Measurements from ENCODE around the gene GTF3C5.
"Not testable (repeated sequence)": the region's sequence is repeated elsewhere in the genome, so short reads cannot be mapped to it uniquely, and the experiment has no call there.

GTF3C5 gene, protein sequence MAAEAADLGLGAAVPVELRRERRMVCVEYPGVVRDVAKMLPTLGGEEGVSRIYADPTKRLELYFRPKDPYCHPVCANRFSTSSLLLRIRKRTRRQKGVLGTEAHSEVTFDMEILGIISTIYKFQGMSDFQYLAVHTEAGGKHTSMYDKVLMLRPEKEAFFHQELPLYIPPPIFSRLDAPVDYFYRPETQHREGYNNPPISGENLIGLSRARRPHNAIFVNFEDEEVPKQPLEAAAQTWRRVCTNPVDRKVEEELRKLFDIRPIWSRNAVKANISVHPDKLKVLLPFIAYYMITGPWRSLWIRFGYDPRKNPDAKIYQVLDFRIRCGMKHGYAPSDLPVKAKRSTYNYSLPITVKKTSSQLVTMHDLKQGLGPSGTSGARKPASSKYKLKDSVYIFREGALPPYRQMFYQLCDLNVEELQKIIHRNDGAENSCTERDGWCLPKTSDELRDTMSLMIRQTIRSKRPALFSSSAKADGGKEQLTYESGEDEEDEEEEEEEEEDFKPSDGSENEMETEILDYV

DNA sequence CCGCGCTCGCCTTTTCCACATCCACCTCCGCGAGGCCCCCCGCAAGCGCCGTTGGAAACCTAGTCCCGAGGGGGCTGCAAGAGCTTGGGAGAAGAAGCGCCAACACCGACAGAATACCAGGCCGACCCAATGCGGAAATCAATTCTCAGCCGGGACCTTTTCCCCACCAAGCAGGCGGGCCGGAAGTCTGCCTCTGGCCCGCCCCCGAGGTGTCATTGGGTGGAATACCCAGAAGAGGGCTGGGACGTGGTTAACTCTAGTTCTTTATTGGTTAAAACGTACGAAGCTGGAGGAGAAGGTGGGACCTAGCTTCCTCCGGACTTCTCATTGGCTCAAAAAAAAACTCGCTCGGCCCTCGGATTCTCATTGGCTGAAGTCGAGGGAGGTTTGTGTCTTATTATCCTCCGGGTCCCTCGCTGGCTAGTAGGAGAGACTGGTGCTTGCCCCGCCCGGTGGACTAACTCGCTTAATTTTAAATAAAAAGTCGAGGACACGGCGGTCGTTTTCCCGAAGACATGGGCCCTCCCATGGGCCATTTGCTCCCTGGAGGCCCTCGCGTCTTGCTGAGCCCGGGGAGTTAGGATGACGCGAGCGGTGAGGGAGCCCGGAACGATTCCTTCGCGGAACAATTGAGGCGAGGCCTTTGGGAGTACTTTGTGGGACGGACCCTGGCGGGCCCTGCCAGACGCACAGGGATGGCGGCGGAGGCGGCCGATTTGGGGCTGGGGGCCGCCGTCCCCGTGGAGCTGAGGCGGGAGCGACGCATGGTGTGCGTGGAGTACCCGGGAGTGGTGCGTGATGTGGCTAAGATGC, at the start of gene GTF3C5:
Gene GTF3C5 (plus strand): TSS at position 681 of the 813 bp plus-strand sequence. CDS start 15 bp downstream, at position 696.
- TF ChIP-seq ZNF274 (IDR thresholded peaks at IDR 0.05; ENCODE audit: low read depth, low read length) = no peak
- peak within 1 kb of the TSS; percentile 89 for H3K4me3 ChIP-seq (ENCODE audit: low read length)

DNA sequence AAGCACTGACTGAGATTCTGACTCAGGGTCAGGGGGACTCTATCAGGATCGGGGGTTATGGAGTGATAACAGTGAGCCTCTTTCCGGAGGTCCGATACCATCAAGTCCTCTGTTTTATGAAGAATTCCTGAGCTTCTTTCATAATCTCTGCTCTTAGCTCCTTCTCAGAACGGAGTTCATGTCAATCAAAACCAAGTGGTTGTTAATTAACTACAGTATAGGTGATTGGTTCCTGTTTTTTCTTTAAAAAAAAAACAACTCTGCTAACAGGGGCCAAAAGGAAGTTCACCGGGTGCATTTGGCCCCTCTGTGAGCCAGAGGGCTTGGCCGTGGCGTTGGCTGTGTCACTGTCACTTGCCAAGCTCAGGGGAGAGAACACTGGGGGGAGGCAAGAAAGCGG, 48.3 kb upstream of the GTF3C5 start:
- TF ChIP-seq ZNF274 (IDR thresholded peaks at IDR 0.05; ENCODE audit: low read depth, low read length) = no peak
- no peak overlapping the region; the same call in 1 of the 2 replicates for H3K4me3 ChIP-seq (ENCODE audit: low read length)

DNA sequence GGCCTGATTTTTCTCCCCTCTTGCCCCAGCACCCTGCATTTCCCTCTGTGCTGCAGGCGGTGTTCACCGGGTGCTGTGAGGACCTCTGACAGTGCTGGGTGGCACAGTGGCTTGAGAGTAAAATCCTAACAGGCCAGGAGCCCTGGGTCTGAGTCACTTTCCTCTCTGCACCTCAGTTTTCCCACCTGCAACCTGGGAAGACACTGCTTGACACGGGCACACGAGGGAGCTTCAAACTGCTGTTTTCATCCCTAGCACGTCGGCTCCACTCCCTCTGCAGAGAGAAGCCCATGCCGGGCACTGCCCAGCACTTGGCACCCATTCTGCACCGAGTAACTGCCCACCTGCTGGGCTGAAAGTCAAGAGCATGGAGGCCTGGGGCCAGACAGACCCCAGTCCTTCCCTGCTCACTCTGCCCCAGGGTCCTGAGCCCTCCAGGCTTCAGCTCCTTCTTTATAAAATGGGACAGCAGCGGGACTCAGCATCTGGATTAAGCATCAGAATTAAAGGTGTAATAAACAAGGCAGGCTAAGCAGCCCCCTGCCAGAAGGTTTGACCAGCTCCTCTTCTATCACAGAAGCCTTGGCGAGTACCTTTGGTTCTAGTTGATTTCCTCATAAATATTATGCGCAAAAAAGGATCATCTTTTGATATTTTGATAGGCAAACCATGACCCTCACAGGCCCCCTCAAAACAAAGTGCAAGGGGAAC, 47.2 kb upstream of the GTF3C5 start:
- H3K4me3 ChIP-seq (ENCODE audit: low read length) = no peak overlapping the region
- no peak for TF ChIP-seq ZNF274 (IDR thresholded peaks at IDR 0.05; ENCODE audit: low read depth, low read length)

DNA sequence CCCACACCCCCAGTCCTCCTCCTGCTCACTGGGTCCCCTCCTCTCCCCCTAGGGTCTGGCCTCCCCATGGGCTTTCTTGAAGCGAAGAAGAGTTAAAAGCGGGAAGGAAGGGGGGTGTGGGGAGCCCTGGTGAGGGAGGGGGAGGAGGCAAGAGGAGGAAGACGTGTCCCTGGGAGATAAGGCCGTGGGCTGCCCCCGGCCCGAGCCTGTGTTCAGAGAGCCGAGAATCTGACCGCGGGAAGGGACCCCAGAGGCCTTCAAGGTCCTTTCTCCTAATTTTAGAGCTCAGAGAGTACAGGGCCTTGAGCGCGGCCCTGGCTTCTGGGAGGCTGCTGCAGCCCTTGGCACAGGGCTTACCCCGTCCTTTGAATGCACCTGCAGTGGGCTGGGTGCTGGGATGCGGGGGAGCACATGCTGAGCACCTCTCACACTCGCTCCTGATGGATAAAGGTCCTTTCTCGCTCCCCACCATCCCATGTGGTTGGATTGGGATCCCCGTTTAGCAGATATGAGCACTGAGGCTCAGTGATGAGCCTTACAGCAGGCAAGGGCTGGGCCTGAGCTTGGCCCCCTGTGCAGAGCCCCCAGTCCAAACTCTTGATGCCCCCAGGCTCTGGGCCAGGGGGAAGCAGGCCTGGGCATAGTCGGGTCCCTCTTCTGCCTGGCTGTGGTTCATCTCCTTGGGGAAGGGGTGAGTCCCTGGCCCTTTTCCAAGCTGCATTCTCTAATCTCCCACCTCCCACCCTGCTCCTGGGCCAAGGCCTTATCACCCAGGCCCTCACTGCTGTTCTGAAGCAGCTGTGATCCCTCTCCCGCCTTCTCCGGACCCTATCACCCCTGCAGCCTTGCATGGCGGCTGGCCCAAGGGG, 46.4 kb upstream of the GTF3C5 start:
- TF ChIP-seq ZNF274 (IDR thresholded peaks at IDR 0.05; ENCODE audit: low read depth, low read length) = no peak
- H3K4me3 ChIP-seq (ENCODE audit: low read length) = no peak overlapping the region

DNA sequence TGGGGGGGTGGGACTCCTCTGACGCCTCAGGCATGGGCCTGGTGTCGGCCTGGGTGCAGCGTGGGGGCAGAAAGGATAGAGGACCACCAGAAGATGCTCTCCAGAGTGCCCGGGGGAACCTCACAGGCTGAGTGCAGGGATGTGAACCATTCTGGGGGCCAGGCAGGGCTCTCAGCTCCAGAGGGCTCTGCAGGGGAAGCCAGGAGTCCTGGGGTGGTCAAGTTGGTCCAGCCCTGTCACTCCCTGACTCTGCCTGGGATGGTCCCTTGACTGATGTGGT, 45.8 kb upstream of the GTF3C5 start:
- no peak for TF ChIP-seq ZNF274 (IDR thresholded peaks at IDR 0.05; ENCODE audit: low read depth, low read length)
- no peak overlapping the region for H3K4me3 ChIP-seq (ENCODE audit: low read length)

DNA sequence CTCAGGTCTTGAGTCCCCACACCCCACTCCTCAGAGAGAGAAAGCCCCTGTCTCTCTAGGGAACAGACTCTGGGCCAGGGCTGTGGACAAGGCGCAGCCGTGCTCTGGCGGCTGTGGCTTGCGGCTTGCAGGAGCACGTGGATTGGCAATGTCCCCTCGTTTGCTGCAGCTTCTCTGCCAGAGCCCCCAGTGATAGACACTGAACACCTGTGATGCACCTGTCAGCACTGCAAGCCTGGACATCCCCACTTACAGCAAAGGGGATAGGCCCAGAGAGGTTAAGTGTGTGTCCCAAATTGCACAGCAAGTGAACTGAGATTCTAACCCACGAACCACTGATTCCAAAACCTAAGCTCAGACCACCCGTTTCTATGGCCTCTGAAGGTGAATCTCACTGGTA, 45.3 kb upstream of the GTF3C5 start:
- H3K4me3 ChIP-seq (ENCODE audit: low read length) = no peak overlapping the region
- TF ChIP-seq ZNF274 (IDR thresholded peaks at IDR 0.05; ENCODE audit: low read depth, low read length) = no peak

DNA sequence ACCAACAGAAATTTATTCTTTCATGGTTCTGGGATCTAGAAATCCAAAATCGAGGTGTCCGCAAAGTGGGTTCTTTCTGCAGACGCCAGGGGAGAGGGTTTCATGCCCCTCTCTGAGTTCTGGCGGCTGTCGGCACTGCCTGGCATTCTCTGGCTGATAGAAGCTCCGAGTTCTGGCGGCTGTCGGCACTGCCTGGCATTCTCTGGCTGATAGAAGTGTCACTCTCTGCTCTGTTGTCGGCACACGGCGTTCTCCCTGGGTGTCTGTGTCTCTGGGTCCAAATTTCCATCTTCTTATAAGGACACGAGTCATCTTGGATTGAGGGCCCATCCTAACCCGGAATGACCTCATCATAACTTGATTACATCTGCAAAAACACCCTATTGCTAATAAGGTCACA, 44.7 kb upstream of the GTF3C5 start:
- H3K4me3 ChIP-seq (ENCODE audit: low read length) = no peak overlapping the region
- no peak for TF ChIP-seq ZNF274 (IDR thresholded peaks at IDR 0.05; ENCODE audit: low read depth, low read length)

DNA sequence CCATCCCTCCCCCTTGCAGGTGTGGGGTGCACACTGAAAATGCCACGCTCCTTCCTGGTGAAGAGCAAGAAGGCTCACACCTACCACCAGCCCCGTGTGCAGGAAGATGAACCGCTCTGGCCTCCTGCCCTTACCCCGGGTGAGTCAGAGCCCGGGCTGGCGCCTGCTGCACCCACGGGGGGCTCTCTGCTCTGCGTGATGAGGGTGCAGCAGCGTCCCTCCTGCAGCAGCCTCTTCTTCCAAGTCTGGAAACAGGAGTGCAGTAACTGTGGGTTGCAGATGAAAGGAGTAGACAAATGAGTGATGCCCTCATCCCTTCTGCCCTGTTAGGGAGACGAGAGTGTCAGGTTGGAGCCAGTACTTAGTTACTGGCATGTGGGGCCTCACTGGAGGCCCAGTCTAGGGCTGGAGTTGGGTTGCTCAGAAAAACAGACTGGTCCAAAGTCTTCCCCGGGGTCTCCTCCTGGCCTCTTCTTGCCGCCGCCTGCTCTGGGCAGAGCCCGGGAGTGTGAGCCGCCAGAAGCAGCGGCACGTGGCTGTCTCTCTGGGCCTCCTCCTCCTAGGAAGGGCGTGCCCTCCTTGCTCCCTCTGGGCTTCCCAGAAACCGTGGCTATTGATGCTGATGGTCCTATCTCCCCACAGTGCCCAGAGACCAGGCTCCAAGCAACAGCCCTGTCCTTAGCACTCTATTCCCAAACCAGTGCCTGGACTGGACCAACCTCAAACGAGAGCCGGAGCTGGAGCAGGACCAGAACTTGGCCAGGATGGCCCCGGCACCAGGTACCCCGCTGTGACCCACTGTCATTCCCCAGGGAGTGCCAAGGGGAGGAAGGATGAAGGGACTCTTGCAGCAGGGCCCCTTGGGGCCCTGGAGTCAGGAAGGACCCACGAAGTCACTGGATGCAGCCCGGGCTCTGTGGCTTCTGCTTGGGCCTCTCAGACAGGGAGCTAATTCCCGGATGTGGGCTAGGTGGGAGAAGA, 43.9 kb upstream of the GTF3C5 start:
- H3K4me3 ChIP-seq (ENCODE audit: low read length) = no peak overlapping the region
- no peak for TF ChIP-seq ZNF274 (IDR thresholded peaks at IDR 0.05; ENCODE audit: low read depth, low read length)

DNA sequence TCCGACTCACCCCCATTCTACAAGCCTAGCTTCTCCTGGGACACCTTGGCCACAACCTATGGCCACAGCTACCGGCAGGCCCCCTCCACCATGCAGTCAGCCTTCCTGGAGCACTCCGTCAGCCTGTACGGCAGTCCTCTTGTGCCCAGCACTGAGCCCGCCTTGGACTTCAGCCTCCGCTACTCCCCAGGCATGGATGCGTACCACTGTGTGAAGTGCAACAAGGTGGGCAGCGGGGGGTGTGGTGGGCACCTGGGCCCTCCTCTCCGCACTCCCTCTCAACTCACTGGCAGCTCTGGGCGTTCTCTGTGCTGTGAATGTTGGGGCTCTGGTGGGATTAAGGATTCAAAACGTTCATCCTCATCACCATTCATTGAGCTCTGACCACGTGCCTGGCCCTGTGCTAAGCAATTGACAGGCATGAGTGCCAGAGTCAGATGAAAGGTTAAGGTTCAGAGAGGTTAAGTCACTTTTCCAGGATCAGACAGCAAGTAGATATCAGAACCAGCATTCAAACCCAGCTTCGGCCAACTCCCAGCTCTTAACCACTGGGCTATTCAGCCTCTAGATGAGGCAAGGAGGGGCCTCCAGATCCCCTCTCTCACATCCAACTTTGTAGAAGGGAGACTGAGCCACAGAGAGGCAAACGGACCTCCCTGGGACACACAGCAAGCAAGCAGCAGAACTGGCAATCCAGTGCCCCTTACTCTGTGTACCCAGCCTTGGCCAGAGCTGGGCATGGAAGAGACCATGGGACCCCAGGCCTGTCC, 42.4 kb upstream of the GTF3C5 start:
- no peak overlapping the region for H3K4me3 ChIP-seq (ENCODE audit: low read length)
- TF ChIP-seq ZNF274 (IDR thresholded peaks at IDR 0.05; ENCODE audit: low read depth, low read length) = no peak

DNA sequence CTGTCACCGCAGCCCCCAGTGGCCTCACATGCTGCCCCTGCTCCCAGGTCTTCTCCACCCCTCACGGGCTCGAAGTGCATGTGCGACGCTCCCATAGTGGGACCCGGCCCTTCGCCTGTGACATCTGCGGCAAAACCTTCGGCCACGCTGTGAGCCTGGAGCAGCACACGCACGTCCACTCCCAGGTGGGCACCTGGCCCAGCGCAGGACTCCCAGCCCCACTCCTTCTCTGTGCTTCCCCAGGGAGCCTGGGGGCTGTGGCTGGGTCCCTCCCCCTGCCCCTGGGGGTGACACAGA, 41.8 kb upstream of the GTF3C5 start:
- H3K4me3 ChIP-seq (ENCODE audit: low read length) = no peak overlapping the region
- TF ChIP-seq ZNF274 (IDR thresholded peaks at IDR 0.05; ENCODE audit: low read depth, low read length) = no peak

DNA sequence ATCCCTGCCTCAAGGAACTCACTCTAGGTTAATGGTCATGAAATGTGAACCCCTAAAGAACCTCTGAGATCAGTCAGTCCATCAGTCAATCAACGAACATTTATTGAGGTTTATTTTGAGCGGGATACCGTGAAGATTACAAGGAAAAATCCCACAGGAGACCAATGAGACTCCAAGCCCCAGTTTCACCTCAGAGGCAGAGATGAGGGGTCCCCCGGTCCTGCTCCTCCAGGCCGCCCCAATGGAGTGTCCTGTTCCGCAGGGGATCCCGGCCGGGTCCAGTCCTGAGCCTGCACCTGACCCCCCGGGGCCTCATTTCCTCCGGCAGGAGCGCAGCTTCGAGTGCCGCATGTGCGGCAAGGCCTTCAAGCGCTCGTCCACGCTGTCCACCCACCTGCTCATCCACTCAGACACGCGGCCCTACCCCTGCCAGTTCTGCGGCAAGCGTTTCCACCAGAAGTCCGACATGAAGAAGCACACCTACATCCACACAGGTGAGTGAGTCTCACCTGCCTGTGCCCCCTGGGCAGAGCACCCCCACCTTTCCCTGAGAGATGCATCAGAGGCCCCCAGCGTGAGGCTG, 41.3 kb upstream of the GTF3C5 start:
- no peak for TF ChIP-seq ZNF274 (IDR thresholded peaks at IDR 0.05; ENCODE audit: low read depth, low read length)

DNA sequence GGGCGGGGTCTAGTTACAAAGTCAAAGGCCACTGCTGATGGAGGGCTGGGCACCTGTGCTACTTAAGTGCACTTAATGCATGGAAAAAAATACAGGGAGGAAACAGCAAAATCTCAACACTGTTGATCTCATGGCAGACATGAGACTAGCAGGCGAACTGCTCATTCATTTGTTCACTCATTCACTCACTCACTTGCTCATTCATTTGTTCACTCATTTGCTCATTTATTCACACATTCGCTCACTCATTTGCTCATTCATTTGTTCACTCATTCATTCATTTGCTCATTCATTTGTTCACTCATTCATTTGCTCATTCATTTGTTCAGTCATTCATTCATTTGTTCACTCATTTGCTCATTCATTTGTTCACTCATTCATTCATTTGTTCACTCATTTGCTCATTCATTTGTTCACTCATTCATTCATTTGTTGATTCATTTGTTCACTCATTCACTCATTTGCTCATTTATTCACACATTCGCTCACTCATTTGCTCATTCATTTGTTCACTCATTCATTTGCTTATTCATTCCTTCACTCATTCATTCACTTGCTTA, 40.7 kb upstream of the GTF3C5 start:
- H3K4me3 ChIP-seq (ENCODE audit: low read length) = not testable (repeated sequence)

More for the DNA sequence above, 41.3 kb upstream of the GTF3C5 start:
- no peak overlapping the region for H3K4me3 ChIP-seq (ENCODE audit: low read length)
